ENCODE results near the gene COG5. TPM values are rescaled to one million over a fixed set of nuclear protein-coding genes. Genes with fewer than 3 reads are reported as not detected.

Gene COG5
- total and polyA plus RNA-seq, 11 donors: 9.4 to 61.6 (median 42.1) TPM

GRCh38 chr7:107609811-107610261 lies 46.1 kb upstream of the COG5 start:
- WGBS, 4 donors: 2 to 20% (median 5%) methylated on average over 4 of the region's 4 CpGs
- no peak for TF ChIP-seq POLR2A (IDR thresholded peaks at IDR 0.05)
- H3K36me3 ChIP-seq: peaks cover 0 to 54% (median 33%) of the 10 kb centered on the region in 9 donors

GRCh38 chr7:107606303-107606702 lies 42.6 kb upstream of the COG5 start:
- no peak overlapping the region for H3K4me3 ChIP-seq
- peaks cover 0 to 63% (median 46%) of the 10 kb centered on the region in 9 donors for H3K36me3 ChIP-seq
- no peaks in the 10 kb centered on the region for H3K27me3 ChIP-seq
- intact Hi-C loops (cut with DNase I): loop anchor here in 1 of 10 donors (10.0 kb wide), 1 partner anchor 422 kb away; no protein-coding TSS in a partner anchor
- ATAC-seq (no peak), DNase-seq (no peak)
- TF ChIP-seq, protein P1, sequence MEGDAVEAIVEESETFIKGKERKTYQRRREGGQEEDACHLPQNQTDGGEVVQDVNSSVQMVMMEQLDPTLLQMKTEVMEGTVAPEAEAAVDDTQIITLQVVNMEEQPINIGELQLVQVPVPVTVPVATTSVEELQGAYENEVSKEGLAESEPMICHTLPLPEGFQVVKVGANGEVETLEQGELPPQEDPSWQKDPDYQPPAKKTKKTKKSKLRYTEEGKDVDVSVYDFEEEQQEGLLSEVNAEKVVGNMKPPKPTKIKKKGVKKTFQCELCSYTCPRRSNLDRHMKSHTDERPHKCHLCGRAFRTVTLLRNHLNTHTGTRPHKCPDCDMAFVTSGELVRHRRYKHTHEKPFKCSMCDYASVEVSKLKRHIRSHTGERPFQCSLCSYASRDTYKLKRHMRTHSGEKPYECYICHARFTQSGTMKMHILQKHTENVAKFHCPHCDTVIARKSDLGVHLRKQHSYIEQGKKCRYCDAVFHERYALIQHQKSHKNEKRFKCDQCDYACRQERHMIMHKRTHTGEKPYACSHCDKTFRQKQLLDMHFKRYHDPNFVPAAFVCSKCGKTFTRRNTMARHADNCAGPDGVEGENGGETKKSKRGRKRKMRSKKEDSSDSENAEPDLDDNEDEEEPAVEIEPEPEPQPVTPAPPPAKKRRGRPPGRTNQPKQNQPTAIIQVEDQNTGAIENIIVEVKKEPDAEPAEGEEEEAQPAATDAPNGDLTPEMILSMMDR (IDR thresholded peaks at IDR 0.05): no peak
- no peak for TF ChIP-seq POLR2A (IDR thresholded peaks at IDR 0.05)
- H3K4me1 ChIP-seq: peaks cover 0 to 26% (median 19%) of the 10 kb centered on the region in 12 donors
- H3K9me3 ChIP-seq: no peaks in the 10 kb centered on the region
- 97 to 100% (median 98%) methylated on average over 1 of the region's 1 CpG for WGBS, 4 donors
- H3K27ac ChIP-seq: no peak overlapping the region

More at GRCh38 chr7:107609811-107610261, 46.1 kb upstream of the COG5 start:
- intact Hi-C loops (cut with DNase I): loop anchor here in 1 of 10 donors (10.0 kb wide), 1 partner anchor 425 kb away; no protein-coding TSS in a partner anchor
- H3K27me3 ChIP-seq: no peaks in the 10 kb centered on the region
- peak overlapping the region; percentile 33 to 74 (median 58) for H3K27ac ChIP-seq
- no peaks in the 10 kb centered on the region for H3K9me3 ChIP-seq
- no peak overlapping the region for H3K4me3 ChIP-seq
- ATAC-seq (peak; percentile 55 to 86 (median 79)), DNase-seq (no peak)
- H3K4me1 ChIP-seq: peaks cover 0 to 34% (median 19%) of the 10 kb centered on the region in 12 donors

GRCh38 chr7:107605218-107605815 lies 41.6 kb upstream of the COG5 start:
- no peak for TF ChIP-seq POLR2A (IDR thresholded peaks at IDR 0.05)
- TF ChIP-seq, protein P1 (IDR thresholded peaks at IDR 0.05): no peak
- Histone ChIP-seq H3K4me3 (no peak overlapping the region), H3K27ac (no peak overlapping the region), H3K36me3 (peaks cover 0 to 73% (median 56%) of the 10 kb centered on the region in 9 donors), H3K4me1 (peaks cover 0 to 21% (median 16%) of the 10 kb centered on the region in 12 donors), H3K9me3 (no peaks in the 10 kb centered on the region), H3K27me3 (no peaks in the 10 kb centered on the region)
- ATAC-seq (no peak), DNase-seq (no peak)
- 92 to 95% (median 92%) methylated on average over 3 of the region's 3 CpGs for WGBS, 4 donors
- intact Hi-C loops (cut with DNase I): loop anchor here in 1 of 10 donors (10.0 kb wide), 1 partner anchor 421 kb away; no protein-coding TSS in a partner anchor

DNA sequence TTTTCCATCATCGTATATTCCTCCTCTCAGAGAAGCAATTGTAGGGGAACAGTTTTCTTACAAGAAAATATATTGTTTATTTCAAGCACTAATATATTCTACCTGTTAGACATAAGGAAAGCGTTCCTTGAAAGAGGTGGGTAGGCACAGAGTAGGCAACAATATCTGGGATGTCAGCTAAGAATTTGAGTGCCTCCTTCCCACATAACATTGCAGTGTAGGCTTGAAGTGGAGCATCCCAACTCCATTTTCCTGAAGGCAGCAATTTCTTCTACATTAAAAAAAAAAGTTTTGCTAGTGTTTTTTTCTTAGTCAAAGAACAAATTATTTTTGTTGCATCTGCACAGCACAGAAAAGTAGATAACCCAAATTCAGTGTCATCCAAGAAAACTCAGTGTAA lies 37.1 kb upstream of the COG5 start:
- H3K9me3 ChIP-seq: no peaks in the 10 kb centered on the region
- WGBS, 4 donors: 84 to 92% (median 88%) methylated on average over 2 of the region's 2 CpGs
- DNase-seq (no peak), ATAC-seq (no peak)
- H3K27ac ChIP-seq: no peak overlapping the region
- intact Hi-C loops (cut with DNase I): loop anchor here in 1 of 10 donors (10.0 kb wide), 1 partner anchor 416 kb away; no protein-coding TSS in a partner anchor
- peaks cover 0 to 92% (median 66%) of the 10 kb centered on the region in 9 donors for H3K36me3 ChIP-seq
- H3K4me1 ChIP-seq: peaks cover 2 to 27% (median 14%) of the 10 kb centered on the region in 12 donors
- H3K27me3 ChIP-seq: no peaks in the 10 kb centered on the region
- TF ChIP-seq POLR2A (IDR thresholded peaks at IDR 0.05): no peak
- TF ChIP-seq, protein P1 (IDR thresholded peaks at IDR 0.05): no peak
- no peak overlapping the region for H3K4me3 ChIP-seq

Measured in heart left ventricle (tissue), 16 donors.